NCI-H446 treated with DMSO at 0.1 percent for 48 hours (cell line): ENCODE measurements around the gene NOS1AP.
"Not testable (repeated sequence)": the region's sequence is repeated elsewhere in the genome, so short reads cannot be mapped to it uniquely, and the experiment has no call there.

Source experiments
- DNase-seq: peaks from one replicate; lab custom pipeline; 2025; lab: John Stamatoyannopoulos, UW

The NOS1AP gene

GRCh38 chr1:162069334-162070093 lies at the start of gene NOS1AP:
Gene NOS1AP (plus strand): TSS chr1:162069691. CDS start chr1:162070178, 487 bp downstream.
- no peak for DNase-seq

GRCh38 chr1:162020150-162020549 lies 49.3 kb upstream of the NOS1AP start:
- DNase-seq: no peak

- no peak for DNase-seq
Observed at GRCh38 chr1:162021124-162021523, 48.4 kb upstream of the NOS1AP start.

GRCh38 chr1:162022626-162023025 lies 46.9 kb upstream of the NOS1AP start:
- DNase-seq: no peak

- DNase-seq: no peak
Observed at GRCh38 chr1:162023181-162023546, 46.3 kb upstream of the NOS1AP start.

- DNase-seq: no peak
Observed at GRCh38 chr1:162023547-162024501, 45.7 kb upstream of the NOS1AP start, which contains the start of gene OLFML2B. Gene OLFML2B (minus strand): TSS chr1:162023869. CDS start chr1:162023430, 439 bp downstream.

- DNase-seq: no peak
Observed at GRCh38 chr1:162025541-162025940, 44.0 kb upstream of the NOS1AP start.

GRCh38 chr1:162026881-162027280 lies 42.6 kb upstream of the NOS1AP start:
- no peak for DNase-seq

GRCh38 chr1:162028726-162029125 lies 40.8 kb upstream of the NOS1AP start:
- DNase-seq: no peak

- DNase-seq: peak; percentile 28
Observed at GRCh38 chr1:162029157-162029556, 40.3 kb upstream of the NOS1AP start.

GRCh38 chr1:162030759-162031280 lies 38.7 kb upstream of the NOS1AP start:
- DNase-seq: no peak

GRCh38 chr1:162033428-162033827 lies 36.1 kb upstream of the NOS1AP start:
- DNase-seq: peak; percentile 54

- no peak for DNase-seq
Observed at GRCh38 chr1:162035241-162035640, 34.2 kb upstream of the NOS1AP start.

- no peak for DNase-seq
Observed at GRCh38 chr1:162036163-162036562, 33.3 kb upstream of the NOS1AP start.

GRCh38 chr1:162038624-162039023 lies 30.9 kb upstream of the NOS1AP start:
- no peak for DNase-seq

- no peak for DNase-seq
Observed at GRCh38 chr1:162040001-162040400, 29.5 kb upstream of the NOS1AP start.

GRCh38 chr1:162040657-162041056 lies 28.8 kb upstream of the NOS1AP start:
- DNase-seq: no peak

- no peak for DNase-seq
Observed at GRCh38 chr1:162042361-162042760, 27.1 kb upstream of the NOS1AP start.

GRCh38 chr1:162046921-162047320 lies 22.6 kb upstream of the NOS1AP start:
- DNase-seq: no peak

GRCh38 chr1:162053949-162054348 lies 15.5 kb upstream of the NOS1AP start:
- not testable (repeated sequence) for DNase-seq

- no peak for DNase-seq
Observed at GRCh38 chr1:162055062-162055461, 14.4 kb upstream of the NOS1AP start.

- no peak for DNase-seq
Observed at GRCh38 chr1:162056043-162056442, 13.4 kb upstream of the NOS1AP start.

- DNase-seq: no peak
Observed at GRCh38 chr1:162056579-162056978, 12.9 kb upstream of the NOS1AP start.
